Large intestine (tissue), 3 donors: ENCODE results near the gene THAP11. TPM values are rescaled to one million over a fixed set of nuclear protein-coding genes. Genes with fewer than 3 reads are reported as not detected.

Experiments
- DNase-seq, 2 donors: peaks; one replicate each; pipeline versions ENCODE4 v3.0.0 to v3.0.0-alpha.2; 2013
- H3K27ac ChIP-seq: one replicate; pipeline ENCODE4 v1.5.1; 2013; ENCODE audit warnings: low read length
- H3K27me3 ChIP-seq: 2 replicates; pipeline ENCODE4 v1.6.1; 2013; ENCODE audit warnings: low read length; ENCODE audit not compliant: control insufficient read depth, insufficient read depth
- H3K36me3 ChIP-seq: 2 replicates; pipeline ENCODE4 v1.6.1; 2013; ENCODE audit warnings: low read length; ENCODE audit not compliant: control insufficient read depth, insufficient read depth
- H3K4me1 ChIP-seq: one replicate; pipeline ENCODE4 v1.6.1; 2013; ENCODE audit warnings: low read length; ENCODE audit not compliant: control insufficient read depth, insufficient read depth
- H3K4me3 ChIP-seq: one replicate; pipeline ENCODE4 v1.5.1; 2013; ENCODE audit warnings: low read length
- H3K9me3 ChIP-seq: one replicate; pipeline ENCODE4 v1.6.1; 2013; ENCODE audit warnings: mild to moderate bottlenecking, low read depth, low read length, moderate library complexity; ENCODE audit not compliant: control insufficient read depth
- WGBS: methylation state at CpG from one replicate; pipeline ENCODE4 v1.1.5; 2013; ENCODE audit warnings: low lambda C conversion rate; ENCODE audit not compliant: insufficient coverage; 5-methylcytosine and 5-hydroxymethylcytosine counted together
- polyA plus RNA-seq: library from polyadenylated mRNA; unstranded; fragments of 120-200 nt; gene quantifications from one replicate; pipeline ENCODE4 v1.2.1, GENCODE V29; 2013

Gene THAP11
- polyA plus RNA-seq, 1 donor = 23.4 TPM

- peak; percentile 96 to 98 for DNase-seq
- Histone ChIP-seq H3K27ac (peak within 1 kb of the TSS; percentile 100), H3K27me3 (no peaks in the 10 kb centered on the region), H3K9me3 (no peaks in the 10 kb centered on the region), H3K4me3 (peak within 1 kb of the TSS; percentile 98), H3K4me1 (peaks cover 37% of the 10 kb centered on the region), H3K36me3 (peaks cover 17% of the 10 kb centered on the region)
- no CpG with 5 or more reads among the region's 57 CpGs for WGBS
Observed at GRCh38 chr16:67846320-67847063, 4.4 kb downstream of the THAP11 start, which contains the start of gene NUTF2. Gene NUTF2 (plus strand): TSS chr16:67846933. CDS start chr16:67865131, 18,198 bp downstream.

GRCh38 chr16:67847064-67847861, 5.1 kb downstream of the THAP11 start, which contains the start of gene CENPT:
Gene CENPT (minus strand): TSS chr16:67847693. CDS start chr16:67833859, 13,834 bp downstream.
- H3K4me1 ChIP-seq = peaks cover 35% of the 10 kb centered on the region

GRCh38 chr16:67848118-67848517, 6.0 kb downstream of the THAP11 start:
- Histone ChIP-seq H3K9me3 (no peaks in the 10 kb centered on the region), H3K4me3 (peak overlapping the region; percentile 98), H3K27ac (peak overlapping the region; percentile 100), H3K27me3 (no peaks in the 10 kb centered on the region), H3K4me1 (peaks cover 35% of the 10 kb centered on the region), H3K36me3 (peaks cover 21% of the 10 kb centered on the region)
- WGBS = no CpG with 5 or more reads among the region's 11 CpGs
- DNase-seq = no peak

More at GRCh38 chr16:67847064-67847861, 5.1 kb downstream of the THAP11 start, which contains the start of gene CENPT:
- Histone ChIP-seq H3K27me3 (no peaks in the 10 kb centered on the region), H3K4me3 (peak within 1 kb of the TSS; percentile 98), H3K9me3 (no peaks in the 10 kb centered on the region), H3K27ac (peak within 1 kb of the TSS; percentile 100), H3K36me3 (peaks cover 21% of the 10 kb centered on the region)
- peak; percentile 85 to 93 for DNase-seq
- WGBS = no CpG with 5 or more reads among the region's 62 CpGs

GRCh38 chr16:67853670-67854069, 11.6 kb downstream of the THAP11 start:
- H3K9me3 ChIP-seq = no peaks in the 10 kb centered on the region
- H3K27me3 ChIP-seq = no peaks in the 10 kb centered on the region
- H3K4me3 ChIP-seq = no peak overlapping the region
- no CpG with 5 or more reads among the region's 3 CpGs for WGBS
- no peak for DNase-seq
- H3K27ac ChIP-seq = no peak overlapping the region
- peaks cover 18% of the 10 kb centered on the region for H3K36me3 ChIP-seq
- peaks cover 30% of the 10 kb centered on the region for H3K4me1 ChIP-seq

- Histone ChIP-seq H3K4me3 (no peak overlapping the region), H3K27me3 (no peaks in the 10 kb centered on the region), H3K27ac (no peak overlapping the region), H3K9me3 (no peaks in the 10 kb centered on the region), H3K4me1 (peaks cover 33% of the 10 kb centered on the region), H3K36me3 (peaks cover 15% of the 10 kb centered on the region)
- DNase-seq = no peak
- WGBS = no CpG with 5 or more reads among the region's 10 CpGs
Observed at GRCh38 chr16:67855789-67856188, 13.7 kb downstream of the THAP11 start.

- H3K4me1 ChIP-seq = peaks cover 33% of the 10 kb centered on the region
- DNase-seq = no peak
- WGBS = no CpG with 5 or more reads among the region's 5 CpGs
- H3K27ac ChIP-seq = peak overlapping the region; percentile 68
- no peaks in the 10 kb centered on the region for H3K9me3 ChIP-seq
- peaks cover 25% of the 10 kb centered on the region for H3K36me3 ChIP-seq
- H3K4me3 ChIP-seq = no peak overlapping the region
- H3K27me3 ChIP-seq = no peaks in the 10 kb centered on the region
Observed at GRCh38 chr16:67856927-67857546, 14.9 kb downstream of the THAP11 start.

GRCh38 chr16:67857547-67858233, 15.6 kb downstream of the THAP11 start:
- WGBS = no CpG with 5 or more reads among the region's 3 CpGs
- Histone ChIP-seq H3K4me3 (no peak overlapping the region), H3K9me3 (no peaks in the 10 kb centered on the region), H3K4me1 (peaks cover 33% of the 10 kb centered on the region), H3K27me3 (no peaks in the 10 kb centered on the region), H3K36me3 (peaks cover 26% of the 10 kb centered on the region), H3K27ac (peak overlapping the region; percentile 77)
- peak; percentile 94 to 97 for DNase-seq

- peaks cover 31% of the 10 kb centered on the region for H3K36me3 ChIP-seq
- no peak overlapping the region for H3K4me3 ChIP-seq
- WGBS = no CpG with 5 or more reads among the region's 4 CpGs
- peak; percentile 54 to 75 for DNase-seq
- peaks cover 33% of the 10 kb centered on the region for H3K4me1 ChIP-seq
- H3K27me3 ChIP-seq = no peaks in the 10 kb centered on the region
- H3K27ac ChIP-seq = peak overlapping the region; percentile 77
- no peaks in the 10 kb centered on the region for H3K9me3 ChIP-seq
Observed at GRCh38 chr16:67858500-67858899, 16.4 kb downstream of the THAP11 start.

GRCh38 chr16:67860589-67861398, 18.7 kb downstream of the THAP11 start:
- peaks cover 28% of the 10 kb centered on the region for H3K4me1 ChIP-seq
- no peaks in the 10 kb centered on the region for H3K27me3 ChIP-seq
- no peak overlapping the region for H3K4me3 ChIP-seq
- DNase-seq = no peak
- WGBS = no CpG with 5 or more reads among the region's 8 CpGs
- H3K9me3 ChIP-seq = no peaks in the 10 kb centered on the region
- no peak overlapping the region for H3K27ac ChIP-seq
- H3K36me3 ChIP-seq = peaks cover 44% of the 10 kb centered on the region
